HG03097 (cell line): ENCODE results near the gene CIDEB.

Experiments
- ATAC-seq: cut with Tn5 transposase; IDR thresholded peaks from one replicate; pipeline ENCODE4 v1.9.1; 2021; ENCODE audit not compliant: unreplicated experiment, low FRiP score

Gene CIDEB

GRCh38 chr14:24258119-24258518, 49.7 kb downstream of the CIDEB start:
- ATAC-seq = no peak

DNA sequence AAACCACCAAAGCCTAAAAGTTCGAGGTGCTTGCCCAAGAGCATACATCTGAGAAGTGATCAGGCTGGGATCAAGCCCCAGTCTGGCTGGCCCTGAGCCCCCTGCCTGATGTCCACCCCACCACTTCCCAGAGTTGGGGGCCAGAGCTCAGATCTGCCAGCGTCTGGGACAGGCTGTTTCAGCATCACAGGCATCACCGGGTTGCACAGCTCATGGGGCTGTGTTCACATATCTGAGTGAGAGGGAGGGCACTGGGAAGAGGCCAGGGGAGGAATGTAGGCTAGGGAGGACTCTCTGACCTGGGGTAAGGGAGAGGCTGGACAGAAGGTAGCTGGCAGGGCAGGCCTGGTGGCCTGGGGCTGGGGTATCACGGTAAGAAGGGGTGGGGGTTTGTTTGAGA, 50.8 kb downstream of the CIDEB start:
- ATAC-seq = no peak

- ATAC-seq = no peak
Observed at GRCh38 chr14:24255931-24256711, 51.7 kb downstream of the CIDEB start.

DNA sequence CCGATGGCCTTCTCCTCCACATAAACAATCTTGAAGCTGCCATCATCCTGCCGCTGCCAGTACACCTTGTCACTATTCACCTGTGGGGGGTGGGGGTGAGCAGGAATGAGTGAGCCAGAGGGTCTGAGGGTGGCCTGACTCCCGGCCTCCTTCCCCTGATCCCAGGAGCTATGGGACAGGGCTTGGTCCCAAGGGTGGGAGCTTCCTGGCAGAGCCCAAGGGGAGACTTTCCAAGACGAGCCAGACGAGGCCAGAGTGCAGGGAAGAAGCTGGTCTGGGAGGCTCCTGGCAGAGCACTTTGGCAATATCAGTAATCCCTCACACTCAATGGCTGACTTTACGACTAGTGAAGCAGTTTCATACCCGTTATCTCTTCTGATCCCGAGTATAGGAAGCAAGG, 52.3 kb downstream of the CIDEB start:
- ATAC-seq = no peak
